Measurements from ENCODE around the gene MTTP. TPM values are rescaled to one million over a fixed set of nuclear protein-coding genes. Genes with fewer than 3 reads are reported as not detected.

Gene MTTP
- total and polyA plus RNA-seq, 2 donors: 0.72 to 0.95 TPM

- Histone ChIP-seq H3K27ac (ENCODE audit: low read depth) (no peak overlapping the region), H3K4me1 (ENCODE audit: insufficient read depth) (no peaks in the 10 kb centered on the region), H3K36me3 (ENCODE audit: insufficient read depth) (no peaks in the 10 kb centered on the region), H3K4me3 (ENCODE audit: low read depth, low read length) (no peak overlapping the region)
- 93% methylated on average over 9 of the region's 9 CpGs for WGBS
- DNase-seq (ENCODE audit: extremely low spot score): no peak
Measured at GRCh38 chr4:99653916-99654315, 79.3 kb downstream of the MTTP start.

DNA sequence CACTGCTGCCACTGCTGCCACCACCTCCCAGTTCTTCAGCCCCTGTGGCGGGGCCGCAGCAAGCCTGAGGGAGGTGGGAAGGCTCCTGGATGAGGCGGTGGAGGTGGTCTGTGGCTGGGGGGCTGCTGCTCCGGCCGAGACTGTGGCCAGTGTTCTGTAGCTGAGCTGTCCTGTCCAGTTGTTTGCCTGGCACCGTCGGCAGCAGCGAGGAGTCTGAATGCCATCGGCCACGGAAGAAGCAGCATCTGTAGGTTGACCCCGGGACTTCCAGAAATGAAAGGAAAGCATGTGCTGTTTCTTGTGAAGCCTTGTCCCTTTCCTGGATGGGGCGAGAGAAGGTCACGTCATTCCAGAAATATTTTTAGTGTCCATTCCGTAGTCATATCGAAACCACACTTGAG lies 79.7 kb downstream of the MTTP start:
- no peak for DNase-seq (ENCODE audit: extremely low spot score)
- Histone ChIP-seq H3K4me3 (ENCODE audit: low read depth, low read length) (no peak overlapping the region), H3K4me1 (ENCODE audit: insufficient read depth) (no peaks in the 10 kb centered on the region), H3K36me3 (ENCODE audit: insufficient read depth) (no peaks in the 10 kb centered on the region), H3K27ac (ENCODE audit: low read depth) (no peak overlapping the region)
- WGBS: 86% methylated on average over 15 of the region's 15 CpGs

DNA sequence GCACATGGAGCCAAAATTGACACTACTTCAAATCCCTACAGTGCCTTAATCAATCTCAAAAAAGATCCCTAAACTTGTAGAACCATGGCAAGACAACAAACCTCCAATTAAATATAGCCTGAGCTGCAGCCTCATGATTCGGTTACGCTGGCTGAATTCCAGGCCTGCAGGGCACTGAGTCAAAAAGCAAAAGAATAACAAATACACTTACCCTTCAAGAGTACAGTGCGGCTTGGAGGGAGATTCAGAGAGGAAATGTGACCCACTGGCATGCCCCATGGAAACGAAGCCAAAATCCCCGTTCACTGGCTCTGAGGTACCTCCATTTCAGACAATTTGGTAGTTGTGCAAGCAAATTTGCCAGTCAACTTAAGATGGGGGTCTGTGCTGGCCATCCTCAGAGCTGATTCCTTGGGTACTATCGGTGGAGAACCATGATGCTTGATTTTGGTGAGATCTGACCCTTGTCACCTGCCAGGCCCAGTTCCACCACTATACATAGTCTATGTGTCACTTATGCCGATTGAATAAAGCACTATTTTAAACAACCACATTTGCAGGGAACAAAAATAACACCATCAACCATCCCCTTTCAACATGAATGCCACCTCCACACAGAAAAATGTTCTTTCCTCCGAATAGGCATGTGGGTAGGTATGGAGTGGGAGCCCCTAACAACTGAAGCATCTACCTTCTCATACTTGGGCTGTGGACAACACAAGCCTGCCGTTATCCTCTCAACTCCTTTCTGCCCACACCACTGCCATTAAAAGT lies 80.9 kb downstream of the MTTP start:
- Histone ChIP-seq H3K4me1 (ENCODE audit: insufficient read depth) (no peaks in the 10 kb centered on the region), H3K36me3 (ENCODE audit: insufficient read depth) (no peaks in the 10 kb centered on the region), H3K27ac (ENCODE audit: low read depth) (no peak overlapping the region), H3K4me3 (ENCODE audit: low read depth, low read length) (no peak overlapping the region)
- no peak for DNase-seq (ENCODE audit: extremely low spot score)
- 52% methylated on average over 9 of the region's 9 CpGs for WGBS

DNA sequence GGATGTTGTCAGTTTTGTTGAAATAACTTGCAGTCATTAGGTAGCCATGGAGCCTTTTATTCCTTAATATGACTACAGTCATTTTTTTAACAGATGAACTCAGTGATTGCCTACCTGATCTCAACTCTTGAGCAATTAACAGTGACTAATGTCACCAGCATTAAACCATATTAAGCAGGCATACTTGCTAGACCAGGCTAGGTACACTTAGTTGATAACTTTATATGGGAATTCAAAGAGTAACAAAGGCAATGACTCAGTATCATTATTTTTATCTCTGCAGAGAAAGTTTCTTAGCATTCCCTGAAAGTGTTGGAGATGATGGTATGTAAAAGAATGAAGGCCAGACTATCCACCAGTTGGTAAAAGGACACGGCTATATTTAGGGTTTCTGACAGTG lies 83.2 kb downstream of the MTTP start, which contains the start of gene C4orf54:
Gene C4orf54, minus strand, starts transcription at position 31 of the 400 bp plus-strand sequence. CDS start 3,180 bp downstream, outside the sequence.
- H3K27ac ChIP-seq (ENCODE audit: low read depth): no peak within 1 kb of the TSS
- WGBS: 53% methylated on average over 1 of the region's 1 CpG
- no peak for DNase-seq (ENCODE audit: extremely low spot score)
- no peaks in the 10 kb centered on the region for H3K4me1 ChIP-seq (ENCODE audit: insufficient read depth)
- no peaks in the 10 kb centered on the region for H3K36me3 ChIP-seq (ENCODE audit: insufficient read depth)
- no peak within 1 kb of the TSS for H3K4me3 ChIP-seq (ENCODE audit: low read depth, low read length)

DNA sequence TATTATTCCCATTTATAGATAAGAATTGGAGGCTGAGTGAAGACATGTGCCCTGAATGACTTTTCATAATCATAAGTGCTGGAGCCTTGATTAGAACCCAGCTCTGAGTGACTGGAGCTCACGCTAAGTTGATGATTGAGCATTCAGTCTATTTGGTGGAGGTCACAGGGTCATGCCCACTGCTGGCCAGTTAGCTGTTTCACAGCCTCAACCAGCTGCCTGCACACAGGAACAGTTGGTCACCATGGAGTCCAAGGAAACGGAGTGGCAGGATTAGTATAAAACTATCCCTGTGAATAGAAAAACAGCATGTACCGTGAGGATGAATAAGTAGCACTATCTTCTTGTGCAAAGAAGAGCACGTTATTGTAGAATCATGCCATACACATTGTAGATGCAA lies 84.0 kb downstream of the MTTP start:
- Histone ChIP-seq H3K4me3 (ENCODE audit: low read depth, low read length) (no peak overlapping the region), H3K4me1 (ENCODE audit: insufficient read depth) (no peaks in the 10 kb centered on the region), H3K36me3 (ENCODE audit: insufficient read depth) (no peaks in the 10 kb centered on the region), H3K27ac (ENCODE audit: low read depth) (no peak overlapping the region)
- DNase-seq (ENCODE audit: extremely low spot score): no peak
- 71% methylated on average over 4 of the region's 4 CpGs for WGBS

- Histone ChIP-seq H3K4me1 (ENCODE audit: insufficient read depth) (no peaks in the 10 kb centered on the region), H3K27ac (ENCODE audit: low read depth) (no peak overlapping the region), H3K4me3 (ENCODE audit: low read depth, low read length) (no peak overlapping the region), H3K36me3 (ENCODE audit: insufficient read depth) (no peaks in the 10 kb centered on the region)
- DNase-seq (ENCODE audit: extremely low spot score): no peak
- WGBS: 90% methylated on average over 5 of the region's 5 CpGs
Measured at GRCh38 chr4:99661907-99662306, 87.3 kb downstream of the MTTP start.

DNA sequence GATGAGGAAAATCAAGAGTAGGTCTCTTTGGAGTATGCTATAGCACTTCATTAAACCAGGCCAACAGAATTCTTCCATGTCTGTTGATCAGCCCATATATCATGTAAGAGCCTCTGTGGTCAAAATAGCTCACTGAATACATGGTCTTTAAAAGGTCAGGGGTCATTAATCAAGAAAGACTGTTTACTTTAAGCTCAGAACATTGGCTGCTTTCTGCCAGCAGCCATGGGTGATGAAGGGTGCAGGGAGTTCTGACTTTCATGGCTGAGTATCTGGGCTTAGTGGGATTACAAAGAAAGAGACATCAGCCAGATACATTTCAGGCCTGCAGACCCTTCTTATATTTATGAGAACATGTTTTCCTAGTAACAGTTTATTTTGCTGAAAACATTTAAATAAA lies 90.1 kb downstream of the MTTP start:
- no peak overlapping the region for H3K27ac ChIP-seq (ENCODE audit: low read depth)
- H3K4me3 ChIP-seq (ENCODE audit: low read depth, low read length): no peak overlapping the region
- H3K4me1 ChIP-seq (ENCODE audit: insufficient read depth): no peaks in the 10 kb centered on the region
- H3K36me3 ChIP-seq (ENCODE audit: insufficient read depth): no peaks in the 10 kb centered on the region
- no peak for DNase-seq (ENCODE audit: extremely low spot score)

- DNase-seq (ENCODE audit: extremely low spot score): no peak
- 63% methylated on average over 1 of the region's 1 CpG for WGBS
Measured at GRCh38 chr4:99665983-99666382, 91.4 kb downstream of the MTTP start.

GRCh38 chr4:99668472-99668871 lies 93.8 kb downstream of the MTTP start:
- WGBS: 44% methylated on average over 1 of the region's 1 CpG
- no peaks in the 10 kb centered on the region for H3K4me1 ChIP-seq (ENCODE audit: insufficient read depth)
- no peak overlapping the region for H3K4me3 ChIP-seq (ENCODE audit: low read depth, low read length)
- no peak for DNase-seq (ENCODE audit: extremely low spot score)
- H3K36me3 ChIP-seq (ENCODE audit: insufficient read depth): no peaks in the 10 kb centered on the region
- no peak overlapping the region for H3K27ac ChIP-seq (ENCODE audit: low read depth)

More at GRCh38 chr4:99665983-99666382, 91.4 kb downstream of the MTTP start:
- H3K27ac ChIP-seq (ENCODE audit: low read depth): no peak overlapping the region
- no peaks in the 10 kb centered on the region for H3K36me3 ChIP-seq (ENCODE audit: insufficient read depth)
- no peak overlapping the region for H3K4me3 ChIP-seq (ENCODE audit: low read depth, low read length)
- no peaks in the 10 kb centered on the region for H3K4me1 ChIP-seq (ENCODE audit: insufficient read depth)

DNA sequence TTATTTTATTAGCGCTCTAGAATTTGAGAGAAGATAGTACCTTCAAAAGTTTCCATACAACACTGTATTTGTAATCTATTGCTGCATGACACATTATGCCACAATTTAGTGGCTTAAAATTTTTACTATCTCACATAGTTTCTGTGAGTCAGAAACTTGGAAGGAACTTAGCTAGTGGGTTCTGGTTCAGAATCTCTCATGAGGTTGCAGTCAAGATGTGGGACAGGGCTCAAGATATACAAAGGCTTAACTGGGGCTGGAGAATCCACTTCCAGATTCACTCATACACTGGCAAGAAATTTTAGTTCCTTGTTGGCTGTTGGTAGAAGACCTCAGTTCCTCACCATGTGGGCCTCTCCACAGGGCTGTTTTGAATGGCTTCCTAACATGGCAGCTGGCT lies 94.5 kb downstream of the MTTP start:
- no peak for DNase-seq (ENCODE audit: extremely low spot score)
- Histone ChIP-seq H3K27ac (ENCODE audit: low read depth) (no peak overlapping the region), H3K4me3 (ENCODE audit: low read depth, low read length) (no peak overlapping the region), H3K4me1 (ENCODE audit: insufficient read depth) (no peaks in the 10 kb centered on the region), H3K36me3 (ENCODE audit: insufficient read depth) (no peaks in the 10 kb centered on the region)
- 89% methylated on average over 1 of the region's 1 CpG for WGBS

DNA sequence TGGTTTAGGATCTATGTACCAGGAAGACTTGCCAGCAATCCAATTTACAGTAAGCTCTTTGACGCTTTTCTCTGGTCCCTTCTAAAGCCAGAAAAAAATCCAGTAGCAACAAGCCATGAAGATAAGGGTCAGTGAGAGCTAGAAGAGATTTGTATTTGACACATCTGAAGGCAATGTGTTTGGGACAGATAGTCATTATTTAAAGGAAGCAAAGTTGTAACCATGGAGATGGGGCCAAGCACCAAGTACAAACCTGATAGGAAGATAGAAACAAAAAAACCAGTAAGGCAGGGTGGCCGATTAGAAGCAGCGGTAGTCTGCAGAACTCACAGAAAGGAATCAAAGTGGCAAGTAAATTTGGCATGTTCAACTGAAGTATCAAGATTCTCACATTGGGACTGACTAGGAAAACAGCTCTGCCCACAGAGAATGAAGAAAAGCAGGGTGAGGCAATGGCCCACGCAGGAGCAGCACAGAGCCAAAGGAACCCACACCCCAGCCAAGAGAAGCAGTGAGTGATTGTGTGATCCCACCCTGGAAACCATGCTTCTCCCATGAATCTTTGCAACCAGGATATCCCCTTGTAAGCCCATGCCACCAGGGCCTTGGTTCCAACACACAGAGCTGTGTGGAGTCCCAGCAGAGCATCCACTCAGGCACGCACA lies 95.9 kb downstream of the MTTP start:
- Histone ChIP-seq H3K36me3 (ENCODE audit: insufficient read depth) (no peaks in the 10 kb centered on the region), H3K27ac (ENCODE audit: low read depth) (no peak overlapping the region), H3K4me3 (ENCODE audit: low read depth, low read length) (no peak overlapping the region), H3K4me1 (ENCODE audit: insufficient read depth) (no peaks in the 10 kb centered on the region)
- no peak for DNase-seq (ENCODE audit: extremely low spot score)
- 67% methylated on average over 5 of the region's 5 CpGs for WGBS

Other genes starting within 250 kb of the MTTP start
- gene ADH1C, start 222.1 kb upstream of the MTTP start, total RNA-seq: 4.7 TPM
- gene ADH1C, start 222.1 kb upstream of the MTTP start, polyA plus RNA-seq: 10.8 TPM
- gene ADH7, start 139.5 kb upstream of the MTTP start, total RNA-seq: not detected
- gene ADH7, start 139.5 kb upstream of the MTTP start, polyA plus RNA-seq: not detected
- gene C4orf17, start 63.8 kb upstream of the MTTP start, total RNA-seq: not detected
- not detected for gene C4orf17, start 63.8 kb upstream of the MTTP start, polyA plus RNA-seq
- gene TRMT10A, start 10.8 kb upstream of the MTTP start, total RNA-seq: 11.3 TPM
- gene TRMT10A, start 10.8 kb upstream of the MTTP start, polyA plus RNA-seq: 4.1 TPM
- gene C4orf54, start 83.0 kb downstream of the MTTP start, total RNA-seq: 10.1 TPM
- 0.10 TPM for gene C4orf54, start 83.0 kb downstream of the MTTP start, polyA plus RNA-seq
- gene DAPP1, start 242.0 kb downstream of the MTTP start, total RNA-seq: 19.6 TPM
- gene DAPP1, start 242.0 kb downstream of the MTTP start, polyA plus RNA-seq: 2.7 TPM